Daoy (cell line): ENCODE measurements around the gene PTPRN. TPM values are rescaled to one million over a fixed set of nuclear protein-coding genes. Genes with fewer than 3 reads are reported as not detected.
"Not testable (repeated sequence)": the region's sequence is repeated elsewhere in the genome, so short reads cannot be mapped to it uniquely, and the experiment has no call there.

Source experiments
- DNase-seq: peaks from one replicate; pipeline ENCODE4 v3.0.0-alpha.2; 2015; ENCODE audit warnings: low read depth
- total RNA-seq: library from RNA; depleted of rRNA; stranded (reverse); fragments of >200 nt; shearing (Covaris generic); gene quantifications from 2 replicates; pipeline ENCODE4 v1.2.3, GENCODE V29; 2014

PTPRN gene
- total RNA-seq, 1 experiment from 2014 or later, result 1.3 TPM

DNA sequence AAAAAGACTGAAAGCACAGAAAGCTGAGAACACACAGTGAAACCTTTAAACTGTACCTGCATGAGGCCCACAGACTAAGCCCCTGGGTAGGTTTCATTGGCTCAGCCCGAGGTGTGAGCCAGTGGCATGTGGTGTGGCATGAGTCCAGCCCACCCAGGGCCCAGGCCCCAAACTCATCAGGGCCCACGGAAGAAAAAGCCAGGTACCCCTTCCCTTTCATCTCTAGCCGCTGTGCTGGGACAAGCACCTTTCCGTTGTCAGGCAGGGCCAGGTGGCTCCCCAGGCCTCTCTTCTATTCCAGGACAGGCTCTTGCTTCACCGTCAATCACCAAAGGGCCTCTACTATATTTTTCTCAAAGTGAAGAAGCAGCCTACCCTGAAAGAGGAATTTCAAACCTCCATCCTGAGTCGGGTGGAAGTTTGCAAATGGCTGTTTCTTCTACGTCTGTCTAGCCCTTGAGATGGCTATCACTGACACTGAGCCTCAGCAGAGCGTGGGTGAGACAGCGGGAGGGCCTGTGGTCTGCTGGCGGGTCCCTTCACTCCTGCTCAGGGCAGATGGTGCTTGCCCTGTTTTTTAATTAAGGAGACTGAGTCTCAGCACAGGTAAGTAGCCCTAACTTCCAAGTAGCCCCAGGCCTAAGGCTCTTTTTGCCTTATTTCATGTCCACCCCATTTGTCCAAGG lies 21.5 kb downstream of the PTPRN start:
- no peak for DNase-seq

- DNase-seq, result not testable (repeated sequence)
Measured at GRCh38 chr2:219287116-219287440, 22.1 kb downstream of the PTPRN start.

GRCh38 chr2:219286436-219287115 lies 22.6 kb downstream of the PTPRN start:
- DNase-seq, result no peak

- no peak for DNase-seq
Measured at GRCh38 chr2:219285894-219286425, 23.2 kb downstream of the PTPRN start.

DNA sequence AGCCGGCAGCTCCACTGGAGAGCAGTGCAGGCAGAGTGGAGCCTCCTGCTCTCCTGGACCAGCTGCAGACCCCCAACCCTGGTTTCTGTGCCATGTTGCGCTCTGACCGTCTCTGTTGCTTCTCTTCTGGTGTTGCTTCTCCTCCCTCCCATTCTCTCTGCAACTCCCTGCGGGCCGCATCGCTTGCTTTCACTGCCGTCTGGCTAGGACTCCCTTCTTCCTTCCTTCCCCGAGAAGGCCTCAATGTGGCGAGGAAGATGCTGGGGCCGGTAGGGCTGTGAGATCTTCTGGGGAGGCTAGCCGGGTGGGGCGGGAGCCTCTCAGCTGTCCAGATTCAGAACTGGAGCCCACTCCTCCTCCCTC lies 23.8 kb downstream of the PTPRN start:
- DNase-seq, result no peak

- DNase-seq, result no peak
Measured at GRCh38 chr2:219284501-219285372, 24.5 kb downstream of the PTPRN start.

- no peak for DNase-seq
Measured at GRCh38 chr2:219282943-219283581, 26.1 kb downstream of the PTPRN start.

- DNase-seq, result no peak
Measured at GRCh38 chr2:219282375-219282774, 26.8 kb downstream of the PTPRN start.

- DNase-seq, result no peak
Measured at GRCh38 chr2:219281588-219281987, 27.6 kb downstream of the PTPRN start.

DNA sequence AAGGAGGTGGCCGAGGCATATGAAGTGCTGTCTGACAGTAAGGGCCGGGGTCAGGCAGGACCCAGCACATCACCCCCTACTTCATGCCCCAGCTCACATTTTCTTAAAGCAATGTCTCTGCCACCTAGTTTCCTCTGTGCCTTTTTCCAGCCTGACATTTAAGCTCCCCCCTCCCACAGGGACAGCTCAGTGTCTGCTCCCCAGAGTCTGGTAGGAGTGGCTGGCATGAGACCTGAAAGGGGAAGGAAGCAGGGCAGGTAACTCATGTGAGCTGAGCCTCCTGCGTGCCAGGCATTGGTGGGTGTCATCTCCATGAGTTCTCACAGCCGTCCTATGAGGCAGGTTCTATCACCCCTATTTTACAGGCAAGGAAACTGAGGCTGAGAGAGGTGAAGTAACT lies 28.6 kb downstream of the PTPRN start:
- no peak for DNase-seq

GRCh38 chr2:219279916-219280516 lies 29.2 kb downstream of the PTPRN start:
- DNase-seq, result no peak

DNA sequence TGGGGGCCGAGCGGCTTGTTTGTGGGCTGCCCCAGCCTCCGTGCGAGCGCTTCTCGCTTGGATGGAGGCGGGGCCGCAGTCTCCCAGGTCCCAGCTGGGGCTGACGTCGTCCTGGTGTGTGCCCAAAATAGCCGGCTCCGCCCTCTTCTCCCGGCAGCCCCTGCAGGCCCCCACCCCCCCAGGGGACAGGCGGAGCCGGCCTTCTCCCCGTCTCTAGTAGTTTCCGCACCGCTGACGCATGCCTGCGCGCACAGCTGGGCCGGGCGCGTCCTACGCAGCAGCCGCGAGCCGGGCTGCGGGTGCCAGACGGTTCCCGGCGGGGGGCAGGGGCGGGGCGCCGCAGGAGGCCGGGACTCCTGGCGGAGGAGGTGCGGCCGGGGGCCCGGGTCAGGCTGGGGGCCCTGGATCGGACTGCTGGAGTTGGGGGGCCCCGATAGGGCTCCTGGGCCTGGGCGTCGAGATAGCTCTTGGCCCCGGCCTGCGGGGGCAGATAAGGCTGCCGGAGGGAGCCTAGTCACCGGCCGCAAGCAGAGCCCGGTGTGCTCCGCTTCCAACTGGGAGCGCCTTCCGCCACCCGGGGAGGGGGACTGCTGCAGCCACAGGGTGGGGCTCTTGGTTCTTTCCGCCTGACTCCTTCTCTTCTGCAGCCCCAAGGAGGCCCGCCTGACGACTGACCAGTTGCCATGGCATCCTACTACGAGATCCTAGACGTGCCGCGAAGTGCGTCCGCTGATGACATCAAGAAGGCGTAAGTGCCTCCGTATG lies 29.9 kb downstream of the PTPRN start, which contains the start of gene DNAJB2:
Gene DNAJB2, plus strand, starts transcription at position 216 of the 765 bp plus-strand sequence. Its CDS starts 468 bp downstream, at position 684.
- peak; percentile 99 for DNase-seq

GRCh38 chr2:219278655-219279150 lies 30.5 kb downstream of the PTPRN start:
- no peak for DNase-seq

- peak; percentile 80 for DNase-seq
Measured at GRCh38 chr2:219277703-219278654, 31.2 kb downstream of the PTPRN start.

GRCh38 chr2:219274361-219274921 lies 34.8 kb downstream of the PTPRN start:
- peak; percentile 94 for DNase-seq

- peak; percentile 95 for DNase-seq
Measured at GRCh38 chr2:219273937-219274336, 35.3 kb downstream of the PTPRN start.

DNA sequence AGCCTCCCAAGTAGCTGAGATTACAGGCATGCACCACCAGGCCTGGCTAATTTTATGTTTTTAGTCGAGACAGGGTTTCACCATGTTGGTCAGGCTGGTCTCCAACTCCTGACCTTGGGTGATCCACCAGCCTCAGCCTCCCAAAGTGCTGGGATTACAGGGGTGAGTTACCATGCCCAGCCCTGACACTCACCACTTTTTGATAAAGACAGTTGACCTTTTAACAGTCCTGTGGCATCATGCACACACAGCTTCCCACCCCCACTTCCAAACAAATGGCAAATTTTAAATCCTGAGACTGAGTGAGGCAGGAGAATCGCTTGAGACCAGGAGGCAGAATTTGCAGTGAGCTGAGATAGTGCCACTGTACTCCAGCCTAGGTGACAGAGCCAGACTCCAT lies 36.2 kb downstream of the PTPRN start:
- DNase-seq, result peak; percentile 57

DNA sequence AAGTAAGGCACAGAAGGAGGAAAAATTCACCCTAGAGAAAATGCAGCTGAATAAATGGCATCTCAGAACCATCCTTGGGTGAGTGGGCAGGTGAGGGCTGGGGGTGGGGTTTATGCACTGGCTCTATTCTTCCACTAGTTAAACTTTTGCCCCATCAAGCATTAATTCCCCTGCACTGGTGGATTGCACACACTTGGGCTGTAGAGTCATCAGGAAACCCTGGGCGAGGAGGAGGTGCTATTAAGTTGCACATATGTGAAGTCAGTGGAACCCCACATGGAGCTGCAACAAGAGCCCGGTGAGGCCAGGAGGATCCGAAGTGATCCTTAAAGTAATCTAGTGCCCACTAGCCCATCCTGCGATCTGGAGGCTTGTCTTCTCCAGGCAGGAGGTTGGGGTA lies 36.8 kb downstream of the PTPRN start:
- no peak for DNase-seq

- no peak for DNase-seq
Measured at GRCh38 chr2:219271021-219271420, 38.2 kb downstream of the PTPRN start.
